Lower lobe of right lung (tissue), 2 donors: ENCODE data around the gene LRRC37A3. TPM values are rescaled to one million over a fixed set of nuclear protein-coding genes. Genes with fewer than 3 reads are reported as not detected.
"Not testable (repeated sequence)": the region's sequence is repeated elsewhere in the genome, so short reads cannot be mapped to it uniquely, and the experiment has no call there.

ENCODE experiments used
- ATAC-seq, 2 donors: fragments of 200-7000 bp; cut with Tn5 transposase; one replicate each; pipeline ENCODE4 v1.9.1; 2020 to 2022; ENCODE audit warnings: mild to moderate bottlenecking in 2 of 2, moderate library complexity in 2 of 2
- DNase-seq: peaks from one replicate; pipeline ENCODE4 v3.0.0-alpha.2; 2020
- H3K27ac ChIP-seq: fragments of 200-600 bp; one replicate; pipeline ENCODE4 v1.8.0; 2022
- H3K27me3 ChIP-seq: fragments of 200-600 bp; one replicate; pipeline ENCODE4 v1.8.0; 2022; ENCODE audit warnings: low read depth
- H3K36me3 ChIP-seq: fragments of 200-600 bp; one replicate; pipeline ENCODE4 v1.8.0; 2022; ENCODE audit warnings: mild to moderate bottlenecking
- H3K4me1 ChIP-seq: fragments of 200-600 bp; one replicate; pipeline ENCODE4 v1.8.0; 2022
- H3K4me3 ChIP-seq: fragments of 200-600 bp; one replicate; pipeline ENCODE4 v1.8.0; 2022; ENCODE audit warnings: mild to moderate bottlenecking
- H3K9me3 ChIP-seq: fragments of 200-600 bp; one replicate; pipeline ENCODE4 v1.8.0; 2022
- intact Hi-C: fragments of 100-400 bp; cut with DNase I; formaldehyde crosslinking; loops from one replicate; pipeline ENCODE4 v1.11.0; 2022
- total RNA-seq: library from RNA; stranded (reverse); fragmentation: NEBNext Ultra II Directional; extraction: Animal tissue kit (Norgen Biotek cat#: 25700); gene quantifications from one replicate; pipeline ENCODE4 v1.2.1, GENCODE V29; 2021
- TF ChIP-seq, protein P1 (sequence below): fragments of 200-600 bp; IDR thresholded peaks from one replicate; pipeline ENCODE4 v1.8.0; 2022; ENCODE audit warnings: antibody characterized with exemption, mild to moderate bottlenecking
- donor health status: DM: no; HTN: yes; CAD: no; lungs with severe emphysema.

LRRC37A3 gene
- total RNA-seq, 1 donor from 2014 or later: 10.8 TPM

DNA sequence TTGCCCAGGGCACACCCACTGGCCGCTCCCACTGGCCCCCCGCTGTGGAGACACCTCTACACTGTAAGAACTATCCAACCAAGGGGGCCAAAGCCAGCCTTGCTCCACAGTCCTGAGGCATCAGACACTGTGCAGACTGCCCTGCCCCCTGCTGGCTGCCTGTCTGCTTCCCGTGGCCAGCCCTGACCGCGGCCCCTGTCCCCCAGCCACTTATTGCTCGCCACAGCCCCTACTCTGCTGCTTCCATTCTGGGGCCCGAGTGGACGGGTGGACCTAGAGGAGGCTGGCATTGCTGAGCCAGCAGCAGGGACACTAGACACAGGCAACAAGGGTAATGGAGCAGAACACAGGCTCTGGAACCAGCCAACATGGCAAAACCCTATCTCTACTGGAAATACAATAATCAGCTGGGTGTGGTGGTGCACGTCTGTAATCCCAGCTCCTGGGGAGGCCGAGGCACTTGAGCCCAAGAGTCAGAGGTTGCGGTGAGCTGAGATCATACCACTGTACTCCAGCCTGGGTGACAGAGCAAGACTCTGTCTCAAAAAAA, 19.7 kb upstream of the LRRC37A3 start:
- Histone ChIP-seq H3K4me3 (no peak overlapping the region), H3K9me3 (no peaks in the 10 kb centered on the region), H3K4me1 (no peaks in the 10 kb centered on the region), H3K36me3 (no peaks in the 10 kb centered on the region), H3K27me3 (no peaks in the 10 kb centered on the region), H3K27ac (no peak overlapping the region)
- peak; percentile 80 for DNase-seq
- TF ChIP-seq, protein P1, sequence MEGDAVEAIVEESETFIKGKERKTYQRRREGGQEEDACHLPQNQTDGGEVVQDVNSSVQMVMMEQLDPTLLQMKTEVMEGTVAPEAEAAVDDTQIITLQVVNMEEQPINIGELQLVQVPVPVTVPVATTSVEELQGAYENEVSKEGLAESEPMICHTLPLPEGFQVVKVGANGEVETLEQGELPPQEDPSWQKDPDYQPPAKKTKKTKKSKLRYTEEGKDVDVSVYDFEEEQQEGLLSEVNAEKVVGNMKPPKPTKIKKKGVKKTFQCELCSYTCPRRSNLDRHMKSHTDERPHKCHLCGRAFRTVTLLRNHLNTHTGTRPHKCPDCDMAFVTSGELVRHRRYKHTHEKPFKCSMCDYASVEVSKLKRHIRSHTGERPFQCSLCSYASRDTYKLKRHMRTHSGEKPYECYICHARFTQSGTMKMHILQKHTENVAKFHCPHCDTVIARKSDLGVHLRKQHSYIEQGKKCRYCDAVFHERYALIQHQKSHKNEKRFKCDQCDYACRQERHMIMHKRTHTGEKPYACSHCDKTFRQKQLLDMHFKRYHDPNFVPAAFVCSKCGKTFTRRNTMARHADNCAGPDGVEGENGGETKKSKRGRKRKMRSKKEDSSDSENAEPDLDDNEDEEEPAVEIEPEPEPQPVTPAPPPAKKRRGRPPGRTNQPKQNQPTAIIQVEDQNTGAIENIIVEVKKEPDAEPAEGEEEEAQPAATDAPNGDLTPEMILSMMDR: peak; percentile 70
- peak; percentile 82 to 87 for ATAC-seq
- intact Hi-C loops: no loop called here

DNA sequence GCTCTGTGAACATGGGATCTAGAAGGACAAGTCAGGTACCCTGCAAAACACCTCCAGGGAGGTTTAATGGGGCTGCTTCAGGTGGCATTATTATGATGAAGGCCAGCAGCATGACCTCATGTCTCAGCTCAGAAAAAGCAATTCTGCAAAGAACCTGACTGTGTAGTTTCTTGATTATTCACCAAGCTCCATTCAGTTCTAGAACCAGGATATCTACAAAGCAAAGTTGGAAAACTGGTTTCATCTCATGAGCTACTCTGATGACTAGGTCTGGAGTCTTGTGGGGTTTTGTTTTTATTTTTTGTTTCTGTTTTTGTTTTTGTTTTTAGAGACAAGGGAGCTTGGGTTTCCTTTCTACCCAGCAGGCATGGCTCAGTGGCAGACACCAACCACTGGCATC, 19.0 kb upstream of the LRRC37A3 start:
- Histone ChIP-seq H3K27me3 (no peaks in the 10 kb centered on the region), H3K36me3 (no peaks in the 10 kb centered on the region), H3K9me3 (no peaks in the 10 kb centered on the region), H3K27ac (no peak overlapping the region), H3K4me1 (no peaks in the 10 kb centered on the region), H3K4me3 (no peak overlapping the region)
- no peak for ATAC-seq
- intact Hi-C loops: no loop called here
- no peak for DNase-seq
- TF ChIP-seq, protein P1: no peak

DNA sequence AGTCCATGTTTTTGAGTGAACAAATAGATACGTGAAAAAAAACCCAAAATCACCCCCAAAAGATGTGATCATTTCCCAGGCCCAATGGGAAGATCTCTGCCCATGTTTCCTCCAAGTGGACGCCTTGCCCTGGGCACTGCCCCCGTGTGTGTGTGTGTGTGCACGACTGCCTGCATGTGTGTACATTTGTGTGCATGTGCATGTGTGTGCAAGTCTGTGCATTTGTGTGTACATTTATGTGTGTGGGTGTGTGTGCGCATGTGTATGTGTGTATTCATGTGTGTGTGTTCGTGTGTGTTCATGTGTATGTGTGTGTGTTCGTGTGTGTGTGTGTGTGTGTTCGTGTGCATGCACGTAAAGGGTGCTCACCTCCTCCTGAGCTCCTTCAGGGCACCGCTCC, 16.8 kb upstream of the LRRC37A3 start:
- no peak for ATAC-seq
- Histone ChIP-seq H3K27me3 (no peaks in the 10 kb centered on the region), H3K27ac (no peak overlapping the region), H3K4me3 (no peak overlapping the region), H3K9me3 (no peaks in the 10 kb centered on the region), H3K36me3 (no peaks in the 10 kb centered on the region), H3K4me1 (no peaks in the 10 kb centered on the region)
- no peak for DNase-seq
- TF ChIP-seq, protein P1: no peak
- intact Hi-C loops: no loop called here

DNA sequence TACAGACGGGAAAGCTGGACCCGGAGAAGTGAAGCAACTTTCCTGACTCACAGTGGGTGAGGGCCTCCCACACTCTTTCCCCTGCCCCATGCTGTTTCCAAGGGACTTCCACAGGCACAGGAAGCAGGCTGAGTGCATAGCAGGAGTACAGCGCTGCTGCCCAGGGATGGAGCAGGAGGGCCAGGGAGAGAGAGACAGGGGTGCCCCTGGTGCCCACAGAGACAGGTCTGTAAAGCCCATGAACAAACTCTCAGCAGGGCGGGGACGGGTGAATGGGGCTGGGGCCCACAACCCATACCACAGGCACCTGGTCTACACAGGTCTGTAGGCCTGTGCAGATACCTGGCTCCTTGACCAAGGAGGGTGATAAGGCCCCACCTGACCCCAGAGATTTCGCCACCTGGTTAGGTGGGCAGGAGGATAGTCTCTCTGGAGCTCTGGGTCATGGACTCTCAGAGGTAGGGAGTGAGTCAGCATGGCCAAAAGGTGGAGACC, 15.1 kb upstream of the LRRC37A3 start:
- ATAC-seq, H3K9me3 ChIP-seq, H3K36me3 ChIP-seq, H3K27me3 ChIP-seq, intact Hi-C loops, H3K4me1 ChIP-seq, DNase-seq, H3K27ac ChIP-seq, H3K4me3 ChIP-seq: not testable (repeated sequence)

DNA sequence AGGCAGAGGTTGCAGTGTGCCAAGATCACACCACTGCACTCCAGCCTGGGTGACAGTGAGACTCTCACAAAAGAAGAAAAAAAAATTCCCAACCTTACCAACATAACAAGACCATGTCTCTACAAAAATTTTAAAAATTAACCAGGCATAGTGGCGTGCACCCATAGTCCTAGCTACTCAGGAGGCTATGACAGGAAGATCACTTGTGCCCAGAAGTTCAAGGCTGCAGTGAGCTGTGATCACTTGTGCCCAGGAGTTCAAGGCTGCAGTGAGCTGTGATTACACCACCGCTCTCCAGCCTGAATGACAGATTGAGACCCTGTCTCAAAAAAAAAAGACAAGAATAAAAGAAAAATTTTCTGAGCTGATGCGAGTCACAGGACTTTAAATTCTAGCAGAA, 13.6 kb upstream of the LRRC37A3 start:
- intact Hi-C loops, H3K9me3 ChIP-seq, H3K27me3 ChIP-seq, H3K27ac ChIP-seq, H3K36me3 ChIP-seq, H3K4me1 ChIP-seq, DNase-seq, ATAC-seq, H3K4me3 ChIP-seq: not testable (repeated sequence)

DNA sequence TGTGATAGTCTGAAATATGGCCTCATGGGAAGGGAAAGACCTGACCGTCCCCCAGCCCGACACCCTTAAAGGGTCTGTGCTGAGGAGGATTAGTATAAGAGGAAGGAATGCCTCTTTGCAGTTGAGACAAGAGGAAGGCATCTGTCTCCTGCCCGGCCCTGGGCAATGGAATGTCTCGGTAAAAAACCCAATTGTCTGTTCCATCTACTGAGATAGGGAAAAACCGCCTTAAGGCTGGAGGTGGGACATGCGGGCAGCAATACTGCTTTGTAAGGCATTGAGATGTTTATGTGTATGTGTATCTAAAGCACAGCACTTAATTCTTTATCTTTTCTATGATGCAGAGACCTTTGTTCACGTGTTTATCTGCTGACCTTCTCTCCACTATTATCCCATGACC, 11.1 kb upstream of the LRRC37A3 start:
- H3K27ac ChIP-seq, H3K4me1 ChIP-seq, ATAC-seq, H3K4me3 ChIP-seq, H3K9me3 ChIP-seq, H3K36me3 ChIP-seq, H3K27me3 ChIP-seq, intact Hi-C loops, DNase-seq: not testable (repeated sequence)

DNA sequence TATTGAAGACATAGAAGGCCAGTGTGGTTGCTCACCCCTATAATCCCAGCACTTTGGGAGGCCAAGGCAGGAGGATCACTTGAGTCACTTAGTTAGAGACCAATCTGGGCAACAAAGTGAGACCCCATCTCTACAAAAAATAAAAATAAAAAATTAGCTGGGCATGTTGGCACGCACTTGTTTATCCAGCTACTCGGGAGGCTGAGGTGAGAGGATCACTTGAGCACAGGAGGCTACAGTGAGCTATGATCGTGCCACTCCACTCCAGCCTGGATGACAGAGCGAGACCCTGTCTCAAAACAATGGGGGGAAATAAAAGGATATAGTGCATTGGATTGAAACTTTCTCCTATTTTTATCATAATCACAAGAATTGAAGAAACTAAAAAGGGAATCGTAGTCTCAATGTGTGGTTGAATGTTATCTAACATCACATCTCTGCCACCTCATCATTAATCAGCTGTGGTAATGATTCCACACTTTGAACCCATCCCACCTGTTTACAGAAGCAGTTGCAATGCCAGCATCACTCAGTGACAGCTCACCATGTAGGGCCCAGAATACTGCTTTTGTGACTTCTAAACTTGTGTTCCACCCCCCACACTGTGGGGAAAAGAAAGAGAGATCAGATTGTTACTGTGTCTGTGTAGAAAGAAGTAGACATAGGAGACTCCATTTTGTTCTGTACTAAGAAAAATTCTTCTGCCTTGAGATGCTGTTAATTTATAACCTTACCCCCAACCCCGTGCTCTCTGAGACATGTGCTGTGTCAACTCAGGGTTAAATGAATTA, 10.3 kb upstream of the LRRC37A3 start:
- H3K9me3 ChIP-seq, intact Hi-C loops, DNase-seq, H3K4me1 ChIP-seq, H3K36me3 ChIP-seq, H3K4me3 ChIP-seq, H3K27ac ChIP-seq, ATAC-seq, H3K27me3 ChIP-seq: not testable (repeated sequence)

DNA sequence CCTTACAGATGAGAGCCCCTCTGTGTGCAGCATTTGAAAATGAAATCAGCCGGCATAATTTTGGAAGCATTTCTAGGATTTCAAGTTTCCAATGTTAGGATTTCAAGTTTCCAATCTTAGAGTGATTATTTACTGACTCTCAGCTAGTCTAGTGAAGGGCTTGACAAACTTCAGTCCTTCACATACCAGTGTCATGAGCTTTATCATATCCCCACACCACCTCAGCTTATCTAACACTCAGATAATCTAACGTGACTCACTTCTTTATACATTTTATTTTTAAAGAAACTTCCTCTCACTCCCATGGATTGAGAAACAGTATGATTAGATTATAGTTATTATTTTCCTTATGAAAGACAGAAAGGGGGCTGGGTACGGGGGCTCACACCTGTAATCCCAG, 9.4 kb upstream of the LRRC37A3 start:
- H3K4me3 ChIP-seq, H3K36me3 ChIP-seq, DNase-seq, H3K27ac ChIP-seq, intact Hi-C loops, H3K4me1 ChIP-seq, H3K9me3 ChIP-seq, H3K27me3 ChIP-seq: not testable (repeated sequence)
- peak in 1 of 2 donors; percentile 68 for ATAC-seq
